Putamen (tissue), 1 donor: ENCODE results near the gene CACNA1D.
A peak's percentile ranks its signal among the peaks of the same experiment; 100 is the strongest.

Source experiments
- DNase-seq: peaks from one replicate; pipeline ENCODE4 v3.0.0-alpha.2; 2016; ENCODE audit warnings: low spot score

CACNA1D gene

GRCh38 chr3:53691349-53691748, 196.9 kb downstream of the CACNA1D start:
- no peak for DNase-seq

DNA sequence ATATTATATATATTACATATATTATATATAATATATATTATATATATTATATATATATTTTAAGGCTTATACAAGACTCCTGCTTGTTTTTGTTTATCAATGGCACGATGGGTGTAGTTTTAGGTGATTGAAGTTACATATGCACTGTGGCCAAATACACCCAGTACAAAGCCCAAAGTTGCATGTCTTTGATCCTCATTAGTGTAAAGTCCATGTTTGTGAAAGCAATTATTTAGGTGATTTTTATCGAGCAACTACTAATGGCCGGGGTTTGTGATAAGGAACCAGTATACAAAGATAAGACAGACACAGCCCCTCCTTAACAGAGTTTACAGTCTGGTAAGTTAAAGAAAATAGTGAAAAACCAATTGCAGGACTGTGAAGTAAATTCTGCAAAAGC, 197.5 kb downstream of the CACNA1D start:
- no peak for DNase-seq

DNA sequence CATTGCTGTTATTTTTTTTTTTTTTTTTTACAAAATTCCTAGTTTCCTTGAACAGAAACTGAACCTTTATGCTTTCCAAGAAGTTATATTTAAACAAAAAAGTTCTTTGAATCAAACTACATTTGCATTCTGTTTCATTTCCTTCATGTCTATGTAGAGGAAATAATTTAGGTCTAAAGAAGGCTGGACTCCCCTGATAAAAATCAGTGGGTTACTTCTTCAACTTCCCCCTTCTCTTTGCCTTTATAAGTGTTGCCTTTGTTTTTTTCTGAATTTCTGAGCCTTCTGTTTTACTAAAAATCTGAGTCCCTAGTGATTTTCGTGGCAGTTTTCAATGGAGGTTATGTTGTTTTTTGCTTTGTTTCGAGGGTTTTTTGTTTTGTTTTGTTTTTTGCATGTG, 199.0 kb downstream of the CACNA1D start:
- DNase-seq = no peak

DNA sequence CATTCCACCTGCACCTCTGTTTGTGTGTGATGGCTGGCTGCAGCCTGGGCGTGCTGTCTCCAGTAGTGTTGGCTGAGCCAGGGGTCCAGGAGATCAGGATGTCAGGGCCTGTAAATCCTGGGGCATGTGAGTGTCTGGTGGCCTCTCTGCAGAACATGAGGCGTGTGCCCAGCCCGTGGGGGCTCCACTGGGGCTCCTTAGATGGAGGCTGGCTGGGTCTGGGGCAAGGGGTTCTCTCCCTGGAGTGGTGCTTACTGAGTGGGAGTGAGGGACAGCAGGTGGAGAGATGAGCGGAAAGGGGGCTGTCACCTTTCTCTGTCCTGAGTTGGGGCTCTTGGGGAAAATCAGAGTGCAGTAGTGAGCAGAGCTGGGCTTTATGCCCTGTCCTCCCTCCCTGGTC, 199.6 kb downstream of the CACNA1D start:
- DNase-seq = no peak

DNA sequence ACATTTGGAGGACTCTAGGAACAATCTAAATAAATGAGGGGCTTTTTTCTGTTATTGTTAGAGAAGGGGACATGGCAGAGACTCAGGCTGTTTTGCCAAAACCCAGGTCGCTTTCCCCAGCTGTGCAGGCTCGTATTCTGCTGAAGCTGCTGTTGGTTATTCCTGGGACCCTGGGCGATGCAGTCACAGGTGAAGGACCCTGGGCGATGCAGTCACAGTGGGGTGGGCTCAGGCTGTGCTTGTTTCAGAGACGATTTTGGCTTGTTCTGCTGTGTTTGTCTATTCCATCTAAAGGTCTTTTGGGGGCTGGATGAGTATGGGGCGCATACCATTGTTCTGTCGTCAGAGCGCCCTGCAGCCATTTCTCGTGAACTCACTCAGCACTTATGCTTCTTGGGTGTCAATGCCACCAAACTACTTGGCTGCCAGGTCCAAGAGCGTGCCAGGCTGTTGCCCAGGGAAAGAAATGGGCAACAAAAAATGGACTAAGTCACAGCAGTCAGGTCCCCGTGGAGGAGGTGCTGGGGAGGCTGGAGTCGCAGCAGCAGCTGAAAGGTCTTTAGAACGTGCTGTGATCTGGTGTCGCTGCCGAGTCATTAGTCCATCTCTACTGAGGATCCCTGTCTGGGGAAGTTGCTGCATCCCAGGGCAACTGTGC, 200.4 kb downstream of the CACNA1D start:
- no peak for DNase-seq

GRCh38 chr3:53695324-53695690, 200.9 kb downstream of the CACNA1D start:
- no peak for DNase-seq

DNA sequence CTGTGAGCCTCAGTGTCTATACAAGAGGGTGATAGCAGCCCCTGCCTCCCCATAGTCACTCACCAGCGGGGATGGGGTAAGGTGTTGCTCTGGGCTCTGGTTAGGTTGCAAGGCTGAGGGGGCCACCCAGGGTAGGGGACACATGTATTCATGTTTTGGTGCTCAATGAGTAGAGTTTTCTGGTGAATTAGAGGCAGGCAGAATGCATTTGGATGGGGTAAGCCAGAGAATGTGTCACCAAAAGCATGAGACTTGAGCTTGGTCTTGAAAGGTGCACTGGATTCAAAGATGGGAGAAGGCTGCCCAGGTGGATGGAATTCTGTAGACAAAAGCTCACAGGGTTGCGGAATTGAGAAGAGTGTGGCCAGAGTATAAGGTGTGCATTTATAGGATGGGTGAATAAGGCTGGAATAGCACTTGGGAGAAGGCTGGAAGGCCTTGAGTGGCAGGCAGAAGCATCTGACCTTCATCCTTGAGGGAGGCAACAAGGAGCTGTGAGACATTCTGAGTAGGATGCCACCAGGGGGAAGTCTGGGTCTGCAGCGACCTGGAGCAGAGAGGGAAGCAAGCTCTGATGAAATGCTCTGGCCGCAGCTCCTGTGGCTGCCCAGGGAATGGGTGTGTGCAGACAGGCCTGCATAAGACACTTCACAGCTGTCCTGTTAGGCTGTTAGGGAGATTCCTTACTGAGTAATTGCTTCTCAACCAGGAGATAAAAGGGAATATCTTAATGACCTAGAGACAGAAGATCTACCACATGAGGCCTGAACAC, 202.2 kb downstream of the CACNA1D start:
- no peak for DNase-seq

- DNase-seq = no peak
Observed at GRCh38 chr3:53700441-53700840, 206.0 kb downstream of the CACNA1D start.

DNA sequence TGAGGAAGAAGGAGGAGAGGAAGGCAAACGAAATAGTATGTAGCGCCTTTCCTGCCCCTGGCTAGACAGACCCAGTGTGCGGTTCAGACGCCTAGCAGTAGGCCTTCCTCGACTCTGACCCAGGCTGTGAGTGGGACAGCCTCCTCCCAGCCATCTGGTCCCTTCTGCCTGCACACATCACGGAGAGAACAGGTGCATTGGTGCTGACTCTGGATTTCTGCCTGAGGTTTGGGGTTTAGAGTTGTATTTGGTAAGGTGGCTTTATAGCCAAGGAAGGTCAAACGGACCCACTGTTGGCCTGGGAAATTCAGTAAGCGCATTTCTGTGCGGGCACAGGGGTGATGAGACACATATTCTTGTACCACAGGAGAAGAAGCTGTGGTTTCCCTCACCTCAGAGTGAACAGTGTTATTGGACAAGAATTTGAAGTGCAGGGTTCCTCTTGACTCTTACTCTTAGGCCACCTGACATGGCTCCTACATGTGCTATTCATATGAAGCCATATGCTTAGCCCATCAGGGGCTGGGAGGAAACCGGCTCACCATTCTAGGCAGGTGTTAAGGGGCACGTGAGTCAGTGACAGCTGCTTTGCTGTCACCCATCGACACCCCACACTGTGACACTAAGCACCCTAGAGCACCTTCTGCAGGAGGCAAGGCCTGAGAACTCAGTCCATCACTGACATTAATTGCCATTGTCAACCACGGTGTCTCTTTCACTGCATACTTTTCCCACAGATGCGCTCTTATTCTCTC, 208.5 kb downstream of the CACNA1D start:
- DNase-seq = no peak

GRCh38 chr3:53703630-53704362, 209.4 kb downstream of the CACNA1D start:
- DNase-seq = no peak

- no peak for DNase-seq
Observed at GRCh38 chr3:53704363-53704725, 209.9 kb downstream of the CACNA1D start.

DNA sequence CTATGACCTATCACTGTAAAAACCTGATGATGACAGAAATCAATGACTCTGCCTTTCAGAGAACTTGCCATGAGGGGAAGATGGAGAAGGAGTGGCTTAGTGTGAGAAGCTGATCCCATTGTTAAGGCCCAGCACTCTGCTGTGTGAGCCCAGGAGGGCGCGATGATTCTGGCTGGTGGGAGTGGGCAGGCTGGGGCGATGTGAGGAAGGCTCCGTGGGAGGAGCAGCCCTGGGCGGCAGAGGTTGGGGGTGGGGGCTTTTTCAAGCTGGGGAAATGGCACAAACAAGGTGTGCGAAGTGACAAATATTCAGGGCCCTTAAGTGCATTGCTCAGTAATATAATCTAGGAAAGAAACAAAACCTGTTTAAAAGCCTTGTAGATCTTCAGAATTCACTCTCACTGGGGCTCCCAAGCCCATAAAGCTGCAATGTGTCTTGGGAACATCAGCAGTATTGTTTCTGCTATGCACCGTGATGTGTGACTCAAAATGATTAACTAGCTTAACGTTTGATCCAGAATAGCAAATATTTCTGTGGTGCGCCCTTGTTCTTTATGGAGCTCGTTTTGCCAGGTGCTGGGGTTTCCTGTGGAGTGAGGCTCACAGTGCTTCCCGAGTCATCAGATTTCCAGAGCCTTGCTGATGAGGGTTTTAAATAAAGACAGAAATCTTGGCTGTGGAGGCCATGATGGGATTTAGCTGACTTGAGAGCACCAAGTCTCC, 210.8 kb downstream of the CACNA1D start:
- DNase-seq = no peak

DNA sequence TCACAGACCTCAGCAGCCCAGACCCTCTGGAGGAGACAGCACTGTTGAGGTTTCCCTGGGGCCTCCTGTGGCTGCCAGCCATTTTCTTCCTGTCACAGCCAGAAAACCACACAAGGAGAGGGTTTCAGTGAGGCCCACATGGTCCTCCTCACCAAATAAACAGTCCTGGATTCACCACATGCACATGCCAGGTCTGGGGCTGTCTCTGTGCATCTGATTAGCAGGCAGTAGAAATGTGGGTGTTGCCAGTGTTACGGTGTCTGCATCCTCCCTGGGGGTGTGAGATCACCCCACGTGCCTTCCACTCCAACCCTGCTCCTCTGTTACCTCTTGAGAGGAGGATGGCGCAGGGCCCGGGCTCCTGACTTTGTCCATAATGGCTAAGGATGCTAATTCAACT, 211.4 kb downstream of the CACNA1D start:
- no peak for DNase-seq

DNA sequence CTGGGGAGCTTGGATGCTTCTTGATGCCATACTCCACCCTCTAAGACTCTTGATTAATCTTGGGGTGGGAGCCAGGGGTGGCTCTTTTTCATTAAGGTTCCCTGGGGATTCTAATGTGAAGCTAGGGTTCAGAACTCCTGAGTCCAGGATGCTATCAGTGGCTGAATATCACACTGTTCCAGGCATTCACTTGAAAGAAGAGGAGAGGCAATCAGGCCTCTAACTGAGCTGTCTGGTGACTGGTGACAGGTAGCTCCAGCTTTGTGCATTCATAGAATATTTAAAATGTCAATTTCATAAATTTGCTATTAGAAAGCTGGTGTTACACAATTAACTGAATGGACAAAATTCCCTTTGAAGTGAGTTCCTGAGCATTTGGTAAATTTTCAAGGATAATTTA, 212.8 kb downstream of the CACNA1D start:
- no peak for DNase-seq

- no peak for DNase-seq
Observed at GRCh38 chr3:53708001-53708621, 213.7 kb downstream of the CACNA1D start.

- no peak for DNase-seq
Observed at GRCh38 chr3:53709256-53709655, 214.8 kb downstream of the CACNA1D start.

DNA sequence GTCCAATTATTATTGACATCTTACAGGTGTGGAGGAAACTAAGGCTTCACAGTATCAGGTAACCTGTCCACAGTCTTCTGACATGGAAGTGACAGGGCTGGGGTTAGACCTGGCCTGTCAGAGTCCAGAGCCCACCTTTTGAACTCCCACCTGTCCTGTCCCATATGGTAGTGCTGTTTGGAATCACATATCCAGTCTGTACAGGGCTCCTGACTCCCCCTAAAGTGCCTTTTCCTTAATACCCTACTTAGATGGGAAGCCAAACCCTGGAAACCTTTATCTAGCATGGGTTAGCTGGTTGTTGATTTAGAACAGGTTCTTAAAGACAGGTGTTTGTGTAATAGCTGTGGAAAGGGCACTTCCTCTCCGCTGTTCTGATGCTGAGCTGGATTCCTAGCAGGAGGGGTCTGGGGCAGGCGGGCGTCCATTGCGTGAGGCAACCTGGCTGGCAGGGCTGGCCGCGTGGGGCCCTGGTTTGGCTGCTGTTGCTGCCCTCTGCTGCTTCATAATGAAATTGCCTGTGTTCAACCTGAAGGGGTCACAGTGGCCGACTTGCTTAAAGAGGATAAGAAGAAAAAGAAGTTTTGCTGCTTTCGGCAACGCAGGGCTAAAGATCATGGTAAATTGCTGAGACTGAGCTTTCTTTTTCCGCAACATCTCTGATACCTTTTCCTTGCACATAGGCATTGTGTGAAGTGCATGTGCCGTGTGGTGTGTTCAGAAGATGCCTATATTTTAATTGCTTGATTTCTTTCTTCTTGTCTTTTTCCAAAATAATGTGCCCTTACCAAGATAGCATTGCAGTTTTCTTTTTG, 215.7 kb downstream of the CACNA1D start:
- peak; percentile 45 for DNase-seq

GRCh38 chr3:53711387-53711786, 217.0 kb downstream of the CACNA1D start:
- DNase-seq = no peak

DNA sequence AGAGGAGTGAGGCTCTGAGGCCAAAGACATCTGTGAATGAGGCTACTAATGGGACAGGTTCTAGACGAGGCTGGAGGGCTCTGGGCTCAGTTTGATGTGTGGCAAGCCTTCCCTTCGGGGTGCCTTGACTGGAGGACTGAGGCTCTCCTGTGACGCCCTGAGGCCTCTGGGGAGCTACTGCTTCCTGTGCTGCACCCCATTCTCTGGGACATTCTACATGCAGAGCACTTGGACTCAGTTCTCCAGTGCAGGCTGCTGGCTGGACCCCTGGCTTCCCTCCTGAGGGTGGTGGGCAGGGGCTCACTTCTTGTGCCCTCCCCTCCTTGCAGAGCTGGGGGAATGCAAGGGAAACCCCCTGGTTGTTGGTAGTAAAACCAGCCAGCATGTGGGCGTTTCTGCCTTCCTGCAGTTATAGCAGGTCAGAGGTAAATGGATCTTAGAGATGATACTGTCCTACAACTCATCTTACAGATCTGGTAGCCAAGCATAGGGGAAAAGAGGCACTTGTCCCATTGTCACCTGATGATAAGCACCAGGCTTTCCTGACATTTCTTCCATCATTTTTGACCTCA, 218.5 kb downstream of the CACNA1D start:
- DNase-seq = no peak

DNA sequence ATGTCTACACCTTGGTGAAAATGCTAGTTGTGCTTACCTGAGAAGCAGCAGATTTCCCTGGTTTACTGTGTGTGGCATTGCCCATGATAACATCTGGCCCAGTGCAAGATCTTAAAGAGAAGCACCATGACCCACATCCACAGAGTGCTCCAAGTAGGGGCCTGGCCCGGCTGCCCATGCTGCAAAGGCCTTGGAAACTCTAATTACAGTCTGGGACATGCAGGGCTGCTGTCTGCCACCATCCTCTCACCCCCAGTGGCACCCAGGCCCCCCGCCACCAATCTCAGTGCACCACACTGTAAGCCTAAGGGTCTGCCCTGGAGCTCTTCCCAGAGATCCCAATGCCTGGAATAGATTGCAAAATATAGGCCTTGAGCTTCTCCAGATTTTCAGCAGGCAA, 219.2 kb downstream of the CACNA1D start:
- DNase-seq = no peak
